Fibroblast of skin of left biceps (primary cell): Measurements from ENCODE around the gene BMPR1A.

Experiments
- DNase-seq, 2 experiments: peaks; one replicate each; pipeline ENCODE4 v3.0.0-alpha.2; 2013; ENCODE audit warnings: low read depth in 2 of 2

BMPR1A gene

GRCh38 chr10:86756511-86757112 lies at the start of gene BMPR1A:
Gene BMPR1A (plus strand): TSS chr10:86756619. CDS start chr10:86876019, 119,400 bp downstream.
- DNase-seq: peak; percentile 81 to 82

GRCh38 chr10:86706977-86707376 lies 49.4 kb upstream of the BMPR1A start:
- DNase-seq: no peak

DNA sequence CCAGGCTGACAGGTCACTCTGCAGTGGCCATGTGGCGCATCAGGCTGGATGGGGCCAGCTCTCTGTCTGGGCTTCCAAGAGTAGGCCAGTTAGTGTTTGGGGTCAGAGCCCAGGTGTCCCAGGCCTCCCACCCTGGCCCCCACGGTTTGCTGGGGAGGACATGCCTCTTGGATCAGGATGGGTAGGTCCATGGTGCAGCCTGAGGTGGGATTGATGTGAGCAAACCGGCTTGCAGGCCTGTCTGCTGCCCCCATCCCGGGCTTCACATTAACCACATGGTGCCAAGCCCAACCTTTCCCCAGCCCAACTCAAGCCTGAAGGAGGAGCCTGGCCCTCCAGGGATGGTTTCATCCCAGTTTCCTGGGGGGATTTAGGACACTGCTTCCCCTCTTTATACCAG lies 48.9 kb upstream of the BMPR1A start:
- DNase-seq: no peak

GRCh38 chr10:86708068-86708782 lies 48.2 kb upstream of the BMPR1A start:
- DNase-seq: no peak

DNA sequence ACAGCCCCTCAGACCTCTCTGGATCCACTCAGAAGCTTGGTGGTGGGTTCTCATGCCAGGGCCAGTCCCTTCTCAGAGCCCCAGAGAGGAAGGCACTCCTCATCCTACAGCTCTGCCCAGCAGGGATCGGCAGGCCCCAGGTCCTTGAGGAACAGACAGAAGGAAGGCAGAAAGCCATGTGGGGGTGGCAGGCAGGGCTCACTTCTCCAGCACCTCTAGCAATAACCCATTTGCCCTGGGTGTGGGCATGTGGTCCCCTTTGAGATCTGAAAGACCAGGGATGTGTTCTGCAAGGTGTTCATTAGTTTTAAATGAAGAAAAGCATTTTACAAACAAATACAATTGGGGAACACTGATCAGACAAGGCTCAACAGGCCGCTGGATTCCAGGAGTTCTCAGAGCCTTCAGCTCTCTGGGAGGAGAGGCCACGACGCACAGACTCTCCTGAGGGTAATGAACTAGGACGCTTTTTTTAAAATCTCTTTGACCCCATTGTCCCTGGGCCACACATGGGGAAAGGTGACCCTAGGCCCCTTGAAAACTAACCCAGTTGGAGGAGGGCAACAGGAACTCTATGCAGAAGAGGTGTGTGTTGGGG lies 47.5 kb upstream of the BMPR1A start:
- no peak for DNase-seq

DNA sequence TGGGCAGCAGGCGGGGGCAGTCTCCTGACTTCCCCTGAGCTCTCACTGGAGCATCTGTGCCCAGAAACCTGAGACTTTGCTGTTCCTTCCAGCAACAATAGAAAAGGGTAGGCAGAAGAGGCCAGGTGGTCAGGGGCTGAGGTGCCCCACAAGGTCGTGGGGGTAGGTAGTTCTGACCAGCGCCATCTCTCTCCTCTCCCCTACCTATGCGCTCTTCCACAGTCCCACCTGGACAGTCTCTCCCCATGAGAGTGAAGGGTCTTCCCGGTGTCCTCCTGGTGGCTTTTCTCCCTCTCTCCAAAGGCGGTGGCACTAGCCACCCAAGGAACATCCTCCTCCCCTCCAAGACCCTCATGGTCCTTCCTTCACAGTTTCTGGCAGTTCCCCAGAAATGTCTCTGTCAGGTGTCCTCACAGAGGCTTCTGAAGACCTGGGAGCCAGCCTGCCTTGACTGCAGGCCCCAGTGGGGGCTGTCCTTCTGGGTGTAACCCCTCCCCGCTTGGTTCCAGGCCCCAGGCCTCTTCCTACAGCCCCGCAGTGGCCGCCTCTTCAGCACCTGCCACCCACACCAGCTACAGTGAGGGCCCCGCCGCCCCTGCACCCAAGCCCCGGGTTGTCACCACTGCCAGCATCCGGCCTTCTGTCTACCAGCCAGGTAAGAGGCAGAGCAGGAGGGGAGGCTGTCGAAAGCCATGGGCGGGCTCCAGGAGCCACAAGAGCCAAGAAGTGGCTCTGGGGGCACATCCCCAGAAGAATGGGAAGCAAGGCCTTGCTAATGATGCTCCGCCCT lies 46.8 kb upstream of the BMPR1A start:
- no peak for DNase-seq

- peak; percentile 72 to 80 for DNase-seq
These were observed 45.4 kb upstream of the BMPR1A start for GRCh38 chr10:86710987-86711512.

DNA sequence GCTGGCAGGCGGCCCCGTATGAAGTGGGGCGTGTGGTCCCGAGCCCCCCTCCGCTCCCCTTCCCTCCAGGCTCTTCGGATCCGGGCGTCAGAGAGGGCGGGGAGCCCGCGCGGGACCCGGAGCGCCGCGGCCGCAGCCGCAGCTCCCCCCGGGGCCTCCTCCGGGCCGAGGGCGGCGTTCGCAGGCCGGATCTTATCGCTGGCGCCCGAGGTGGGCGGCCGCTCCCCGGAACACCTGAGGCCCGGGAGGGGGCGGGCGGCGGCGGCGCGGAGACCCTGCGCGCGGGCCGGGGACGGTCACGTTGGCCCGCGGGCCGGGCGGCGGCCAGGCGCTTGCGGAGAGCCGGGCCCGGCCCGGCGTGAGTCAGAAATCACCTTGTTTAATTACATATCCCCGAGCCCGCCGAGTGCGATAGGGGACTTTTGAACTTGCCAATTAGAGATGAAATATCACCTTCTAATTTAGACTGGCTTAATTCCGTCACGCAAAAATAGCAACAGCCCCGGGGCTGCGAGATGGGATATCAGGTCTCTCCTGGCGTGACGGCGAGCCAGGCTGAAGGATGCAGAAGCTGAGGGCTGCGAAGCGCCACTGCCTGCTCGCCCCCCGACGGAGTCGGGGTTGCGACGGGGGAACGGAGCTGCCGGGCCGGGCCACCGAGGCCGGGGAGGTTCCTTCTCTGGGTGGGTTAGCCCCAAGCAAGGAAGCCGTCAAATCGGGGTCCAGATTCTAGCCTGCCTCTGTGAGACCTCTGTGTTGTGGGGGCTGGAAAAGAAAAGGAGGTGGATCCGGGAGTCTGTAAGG lies 44.7 kb upstream of the BMPR1A start:
- no peak for DNase-seq

- DNase-seq: no peak
These were observed 44.1 kb upstream of the BMPR1A start for GRCh38 chr10:86712317-86712707.

GRCh38 chr10:86715156-86715795 lies 41.1 kb upstream of the BMPR1A start:
- DNase-seq: no peak

DNA sequence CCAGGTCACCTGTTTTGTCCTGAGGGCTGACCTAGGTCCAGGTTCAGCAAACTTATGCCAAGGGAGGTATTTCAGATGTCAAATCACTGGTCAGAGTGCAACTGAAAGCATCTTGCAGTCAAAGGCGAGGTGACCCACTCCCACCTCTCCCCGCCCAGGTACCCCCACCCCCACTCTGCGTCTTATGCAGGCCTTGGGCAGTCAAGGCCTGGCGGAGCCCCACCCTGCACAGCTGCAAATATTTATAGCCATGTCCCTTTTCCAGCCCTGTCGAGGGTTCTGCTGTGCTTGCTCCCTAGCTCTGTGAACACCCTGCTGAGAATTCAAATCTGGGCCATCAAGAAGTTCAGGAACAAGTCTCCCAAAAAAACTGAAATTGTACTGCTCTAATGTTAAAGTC lies 40.6 kb upstream of the BMPR1A start:
- DNase-seq: no peak

DNA sequence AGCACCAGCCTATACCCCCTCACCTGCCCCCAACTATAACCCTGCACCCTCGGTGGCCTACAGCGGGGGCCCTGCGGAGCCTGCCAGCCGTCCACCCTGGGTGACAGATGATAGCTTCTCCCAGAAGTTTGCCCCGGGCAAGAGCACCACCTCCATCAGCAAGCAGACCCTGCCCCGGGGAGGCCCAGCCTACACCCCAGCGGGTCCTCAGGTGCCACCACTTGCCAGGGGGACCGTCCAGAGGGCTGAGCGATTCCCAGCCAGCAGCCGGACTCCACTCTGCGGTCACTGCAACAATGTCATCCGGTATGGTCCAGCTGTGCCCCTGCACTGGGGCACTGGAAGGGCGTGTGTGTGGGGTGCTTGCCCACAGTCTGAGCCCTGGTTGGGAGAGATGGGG lies 40.0 kb upstream of the BMPR1A start:
- no peak for DNase-seq

- DNase-seq: no peak
These were observed 37.9 kb upstream of the BMPR1A start for GRCh38 chr10:86718556-86718955.

- no peak for DNase-seq
These were observed 35.2 kb upstream of the BMPR1A start for GRCh38 chr10:86721232-86721631.

DNA sequence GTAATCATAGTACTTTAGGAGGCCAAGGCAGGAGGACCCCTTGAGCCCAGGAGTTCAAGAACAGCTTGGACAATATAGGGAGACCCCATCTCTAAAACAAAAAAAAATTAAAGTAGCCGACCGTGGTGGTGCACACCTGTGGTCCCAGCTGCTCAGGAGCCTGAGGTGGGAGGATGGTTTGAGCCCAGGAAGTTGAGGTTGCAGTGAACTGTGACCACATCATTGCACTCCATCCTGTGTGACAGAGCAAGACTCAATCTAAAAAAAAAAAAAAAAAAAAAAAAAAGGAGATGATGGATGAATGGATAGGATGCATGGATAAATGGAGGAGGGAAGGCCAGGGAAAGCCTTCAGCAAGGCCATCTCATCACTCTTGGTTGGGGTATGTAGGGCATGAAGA lies 33.4 kb upstream of the BMPR1A start:
- DNase-seq: no peak

- no peak for DNase-seq
These were observed 32.0 kb upstream of the BMPR1A start for GRCh38 chr10:86724445-86724844.

DNA sequence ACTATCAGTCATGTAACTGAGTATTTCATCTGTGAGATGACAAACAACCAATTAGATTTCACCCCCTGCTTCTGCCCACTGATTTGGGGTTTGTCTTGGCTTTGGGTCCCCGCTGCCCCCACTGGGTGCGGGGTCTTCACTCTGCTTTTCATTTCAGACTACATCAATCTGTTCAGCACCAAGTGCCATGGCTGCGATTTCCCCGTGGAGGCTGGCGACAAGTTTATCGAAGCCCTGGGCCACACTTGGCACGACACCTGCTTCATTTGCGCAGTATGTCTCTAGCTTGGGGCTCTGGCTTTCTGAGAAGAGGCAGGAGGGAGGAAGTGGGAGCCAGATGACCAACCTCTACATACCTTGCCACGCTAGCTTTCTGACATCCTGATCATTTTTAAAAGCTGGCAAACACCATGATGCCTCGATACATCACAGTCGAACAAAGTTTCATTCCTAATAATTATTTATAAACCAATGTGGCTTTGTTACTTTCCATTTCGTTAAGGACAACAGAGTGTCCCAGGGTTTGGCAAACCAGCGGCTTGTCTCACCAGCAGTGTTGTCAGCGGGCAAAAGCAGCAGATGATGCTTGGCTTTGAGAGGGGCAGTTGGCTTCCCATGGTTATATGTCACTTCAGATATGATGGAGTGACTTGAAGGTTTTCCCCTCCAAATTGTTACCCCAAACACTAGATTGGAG lies 30.3 kb upstream of the BMPR1A start:
- no peak for DNase-seq

- no peak for DNase-seq
These were observed 29.8 kb upstream of the BMPR1A start for GRCh38 chr10:86726677-86726999.

DNA sequence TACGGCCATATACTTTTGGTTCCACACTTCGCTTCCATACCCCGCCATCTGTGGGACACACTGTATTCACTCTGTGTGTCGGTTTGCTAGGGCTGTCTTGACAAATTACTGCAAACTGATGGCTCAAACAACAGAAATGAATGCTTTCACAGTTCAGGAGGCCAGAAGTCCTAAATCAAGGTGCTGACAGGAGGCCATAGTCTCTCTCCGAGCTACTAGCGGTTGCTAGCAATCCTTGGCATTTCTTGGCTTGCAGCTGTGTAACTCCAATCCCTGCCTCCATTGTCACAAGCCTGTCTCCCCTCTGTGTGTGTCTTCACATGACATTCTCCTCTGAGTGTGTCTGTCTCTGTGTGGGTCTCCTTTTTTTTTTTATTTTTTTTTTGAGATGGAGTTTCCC lies 28.9 kb upstream of the BMPR1A start:
- DNase-seq: no peak

DNA sequence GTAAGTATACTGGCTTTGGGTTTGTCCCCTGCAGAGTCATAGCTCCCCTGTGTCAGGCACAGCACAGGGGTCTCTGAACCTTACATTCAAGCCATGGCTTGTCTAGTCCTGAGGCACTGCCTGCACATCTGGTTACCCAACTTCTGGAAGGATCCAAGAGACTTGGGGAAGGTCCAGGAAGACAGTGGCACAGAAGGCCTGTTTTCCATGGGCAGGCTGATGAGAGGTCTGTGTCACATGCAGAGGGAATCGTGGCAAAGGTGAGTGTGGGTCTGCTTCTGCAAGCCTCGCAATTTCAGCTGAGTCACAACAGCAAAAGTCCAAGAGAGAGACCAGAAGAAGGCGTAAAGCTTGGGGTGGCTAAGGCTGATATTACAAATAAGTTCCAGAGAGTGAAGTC lies 28.4 kb upstream of the BMPR1A start:
- no peak for DNase-seq
